Measurements from ENCODE around the gene SUPV3L1.

GRCh38 chr10:69220041-69220451 is 40.0 kb downstream of the SUPV3L1 start, which contains the start of gene HKDC1:
- TF ChIP-seq POLR2A (IDR thresholded peaks at IDR 0.05) (no peak), CTCF (IDR thresholded peaks at IDR 0.05) (no peak)

Measured in adrenal gland (tissue), 5 donors.